CD14-positive monocyte (primary cell): ENCODE data around the gene POPDC2. TPM values are rescaled to one million over a fixed set of nuclear protein-coding genes. Genes with fewer than 3 reads are reported as not detected.

Source experiments
- DNase-seq, 3 donors: peaks; one replicate each; pipeline ENCODE4 v3.0.0-alpha.2; 2011 to 2022
- H2AFZ ChIP-seq: 2 replicates; pipeline ENCODE4 v1.6.0; 2012; ENCODE audit warnings: mild to moderate bottlenecking, low read depth, low read length, inconsistent platforms; ENCODE audit not compliant: insufficient read depth, poor library complexity, severe bottlenecking
- H3K27ac ChIP-seq, 2 donors: 1 replicate in 1 of 2; 2 replicates in 1 of 2; pipeline ENCODE4 v1.5.1; 2012 to 2013; ENCODE audit warnings: low read length in 2 of 2, control low read depth in 1 of 2, inconsistent platforms in 1 of 2, low read depth in 1 of 2, mild to moderate bottlenecking in 1 of 2
- H3K27me3 ChIP-seq, 2 donors: one replicate each; pipeline versions ENCODE4 v1.6.0 to v1.6.1; 2011 to 2013; ENCODE audit warnings: low read length in 2 of 2; ENCODE audit not compliant: control insufficient read depth in 2 of 2, insufficient read depth in 2 of 2
- H3K36me3 ChIP-seq, 2 donors: replicated peaks in 1 of 2; 1 replicate in 1 of 2; 2 replicates in 1 of 2; pipeline versions ENCODE4 v1.5.1 to v1.6.1; 2012 to 2013; ENCODE audit warnings: low read length in 2 of 2, control low read depth in 1 of 2, inconsistent platforms in 1 of 2, mild to moderate bottlenecking in 1 of 2; ENCODE audit not compliant: insufficient read depth in 2 of 2, control insufficient read depth in 1 of 2
- H3K4me1 ChIP-seq, 2 donors: 1 replicate in 1 of 2; 2 replicates in 1 of 2; pipeline versions ENCODE4 v1.5.1 to v1.6.1; 2012 to 2013; ENCODE audit warnings: low read length in 2 of 2, control low read depth in 1 of 2, inconsistent platforms in 1 of 2, mild to moderate bottlenecking in 1 of 2, moderate library complexity in 1 of 2; ENCODE audit not compliant: insufficient read depth in 2 of 2, control insufficient read depth in 1 of 2
- H3K4me2 ChIP-seq: replicated peaks from 2 replicates; pipeline ENCODE3; 2012; ENCODE audit warnings: low read length, moderate library complexity, mild to moderate bottlenecking; ENCODE audit not compliant: poor library complexity, severe bottlenecking; ENCODE audit errors: extremely low read depth
- H3K4me3 ChIP-seq, 3 experiments: fragments of 200-600 bp in 1 of 3; sonication (generic) in 1 of 3; replicated peaks in 1 of 3; 1 replicate in 2 of 3; 2 replicates in 1 of 3; pipeline ENCODE4 v1.5.1; 2011 to 2013; ENCODE audit warnings: low read length in 3 of 3, mild to moderate bottlenecking in 3 of 3, control low read depth in 2 of 3, low read depth in 2 of 3, inconsistent platforms in 1 of 3, moderate library complexity in 1 of 3
- H3K79me2 ChIP-seq: 2 replicates; pipeline ENCODE4 v1.6.0; 2012; ENCODE audit warnings: mild to moderate bottlenecking, control low read depth, inconsistent platforms, low read length, moderate library complexity; ENCODE audit not compliant: insufficient read depth
- H3K9ac ChIP-seq: 2 replicates; pipeline ENCODE4 v1.6.0; 2017; ENCODE audit warnings: low read length, mild to moderate bottlenecking; ENCODE audit not compliant: insufficient read depth, poor library complexity, severe bottlenecking
- H3K9me3 ChIP-seq, 2 donors: replicated peaks in 1 of 2; 1 replicate in 1 of 2; 2 replicates in 1 of 2; pipeline versions ENCODE4 v1.5.1 to v1.6.1; 2012 to 2013; ENCODE audit warnings: low read length in 2 of 2, control low read depth in 1 of 2; ENCODE audit not compliant: control insufficient read depth in 1 of 2, insufficient read depth in 1 of 2
- H4K20me1 ChIP-seq: 2 replicates; pipeline ENCODE4 v1.6.0; 2012; ENCODE audit warnings: mild to moderate bottlenecking, low read length, control low read depth, moderate library complexity; ENCODE audit not compliant: insufficient read depth
- H3K27ac Mint-ChIP-seq, 7 donors: one replicate each; pipeline ENCODE4 v1.8.0; 2020; ENCODE audit warnings: mild to moderate bottlenecking in 7 of 7, mixed read lengths in 7 of 7, moderate library complexity in 6 of 7, inconsistent platforms in 2 of 7
- H3K27me3 Mint-ChIP-seq, 3 donors: one replicate each; pipeline ENCODE4 v1.8.0; 2021 to 2022; ENCODE audit warnings: low read depth in 3 of 3, mild to moderate bottlenecking in 3 of 3, mixed read lengths in 3 of 3, moderate library complexity in 3 of 3, inconsistent platforms in 1 of 3
- H3K36me3 Mint-ChIP-seq, 2 donors: one replicate each; pipeline ENCODE4 v1.8.0; 2020; ENCODE audit warnings: mixed read lengths in 2 of 2, inconsistent platforms in 1 of 2, mild to moderate bottlenecking in 1 of 2
- H3K4me1 Mint-ChIP-seq: one replicate; pipeline ENCODE4 v1.8.0; 2020; ENCODE audit warnings: mild to moderate bottlenecking, mixed read lengths
- H3K4me3 Mint-ChIP-seq, 2 donors: one replicate each; pipeline ENCODE4 v1.8.0; 2020; ENCODE audit warnings: mild to moderate bottlenecking in 2 of 2, mixed read lengths in 2 of 2, moderate library complexity in 1 of 2
- H3K9me3 Mint-ChIP-seq, 7 donors: one replicate each; pipeline ENCODE4 v1.8.0; 2020 to 2022; ENCODE audit warnings: mixed read lengths in 7 of 7, mild to moderate bottlenecking in 6 of 7, moderate library complexity in 6 of 7, inconsistent platforms in 2 of 7
- WGBS: methylation state at CpG from one replicate; pipeline ENCODE4 v1.1.5; 2013; ENCODE audit warnings: missing lambda C conversion rate; ENCODE audit not compliant: insufficient coverage; 5-methylcytosine and 5-hydroxymethylcytosine counted together
- intact Hi-C, 2 donors: fragments of 100-400 bp; cut with micrococcal nuclease; formaldehyde crosslinking; loops; one replicate each; pipeline versions ENCODE4 v1.15.0 to v1.15.1; 2023
- polyA plus RNA-seq, 3 donors: library from polyadenylated mRNA; depleted of rRNA in 1 of 3; unstranded in 2 of 3; stranded (reverse) in 1 of 3; fragments of 300-500 nt in 2 of 3; fragments of >200 nt in 1 of 3; fragmentation: Illumina TruSeq in 2 of 3; gene quantifications; 1 replicate in 2 of 3; 2 replicates in 1 of 3; pipeline ENCODE4 v1.2.3, GENCODE V29; 2012 to 2021
- TF ChIP-seq, protein P1 (sequence below): fragments of 200-600 bp; IDR thresholded peaks from one replicate; pipeline ENCODE4 v1.8.0; 2022; ENCODE audit warnings: antibody characterized with exemption, mild to moderate bottlenecking

The POPDC2 gene
- polyA plus RNA-seq, 3 donors = 0.58 to 6.7 (median 0.63) TPM

DNA sequence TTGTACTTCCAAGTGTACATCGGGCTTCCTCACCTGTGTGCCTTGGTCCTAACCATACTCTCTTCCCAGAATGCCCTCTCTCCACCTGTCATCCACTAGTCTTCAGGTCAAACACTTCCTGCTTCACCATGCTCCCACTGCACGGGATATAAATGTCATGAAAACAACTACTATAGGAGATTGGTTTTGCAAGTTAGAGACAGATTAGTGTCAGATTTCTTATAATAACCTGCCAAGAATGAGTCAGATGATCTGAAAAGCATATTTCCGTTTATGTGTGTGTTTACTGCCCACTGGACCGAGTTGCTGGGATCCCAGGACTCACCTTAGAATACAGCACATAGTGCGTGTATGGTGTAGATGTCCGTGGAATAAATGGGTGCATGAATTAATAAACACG is 41.3 kb downstream of the POPDC2 start:
- Mint-ChIP-seq H3K27ac (no peak overlapping the region), H3K4me1 (peaks cover 7% of the 10 kb centered on the region), H3K27me3 (peaks cover 0 to 2% (median 0%) of the 10 kb centered on the region in 3 donors), H3K4me3 (no peak overlapping the region), H3K9me3 (peaks cover 0 to 3% (median 0%) of the 10 kb centered on the region in 7 donors), H3K36me3 (no peaks in the 10 kb centered on the region)
- Histone ChIP-seq H3K4me3 (no peak overlapping the region), H3K27me3 (no peaks in the 10 kb centered on the region), H3K9ac (no peak overlapping the region), H3K36me3 (no peaks in the 10 kb centered on the region), H3K9me3 (no peaks in the 10 kb centered on the region), H4K20me1 (no peaks in the 10 kb centered on the region), H3K4me2 (no peak overlapping the region), H2AFZ (no peak overlapping the region), H3K4me1 (peaks cover under 1 to 2% of the 10 kb centered on the region in 2 donors), H3K27ac (no peak overlapping the region), H3K79me2 (no peaks in the 10 kb centered on the region)
- DNase-seq = no peak
- TF ChIP-seq, protein P1, sequence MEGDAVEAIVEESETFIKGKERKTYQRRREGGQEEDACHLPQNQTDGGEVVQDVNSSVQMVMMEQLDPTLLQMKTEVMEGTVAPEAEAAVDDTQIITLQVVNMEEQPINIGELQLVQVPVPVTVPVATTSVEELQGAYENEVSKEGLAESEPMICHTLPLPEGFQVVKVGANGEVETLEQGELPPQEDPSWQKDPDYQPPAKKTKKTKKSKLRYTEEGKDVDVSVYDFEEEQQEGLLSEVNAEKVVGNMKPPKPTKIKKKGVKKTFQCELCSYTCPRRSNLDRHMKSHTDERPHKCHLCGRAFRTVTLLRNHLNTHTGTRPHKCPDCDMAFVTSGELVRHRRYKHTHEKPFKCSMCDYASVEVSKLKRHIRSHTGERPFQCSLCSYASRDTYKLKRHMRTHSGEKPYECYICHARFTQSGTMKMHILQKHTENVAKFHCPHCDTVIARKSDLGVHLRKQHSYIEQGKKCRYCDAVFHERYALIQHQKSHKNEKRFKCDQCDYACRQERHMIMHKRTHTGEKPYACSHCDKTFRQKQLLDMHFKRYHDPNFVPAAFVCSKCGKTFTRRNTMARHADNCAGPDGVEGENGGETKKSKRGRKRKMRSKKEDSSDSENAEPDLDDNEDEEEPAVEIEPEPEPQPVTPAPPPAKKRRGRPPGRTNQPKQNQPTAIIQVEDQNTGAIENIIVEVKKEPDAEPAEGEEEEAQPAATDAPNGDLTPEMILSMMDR = no peak
- intact Hi-C loops = no loop called here
- WGBS = 83% methylated on average over 1 of the region's 7 CpGs

DNA sequence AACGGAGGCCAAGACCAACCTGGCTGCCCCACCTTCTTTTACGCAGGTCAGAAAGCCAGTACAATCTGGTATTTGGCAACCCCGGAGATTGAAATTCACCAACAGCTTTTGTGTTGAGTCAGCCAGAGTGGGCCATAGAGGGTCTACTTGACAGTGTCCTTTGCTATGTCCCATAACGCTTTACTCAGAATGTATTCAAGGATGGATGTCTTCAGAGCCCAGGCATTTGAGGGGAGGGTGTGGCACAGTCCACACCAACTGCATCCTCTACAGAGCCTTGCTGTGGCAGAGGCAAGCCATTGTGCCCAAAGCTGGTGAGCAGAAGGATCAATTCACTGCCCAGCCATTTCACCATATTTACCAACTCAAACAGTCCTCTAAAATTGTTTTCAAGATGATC is 44.3 kb downstream of the POPDC2 start:
- Histone ChIP-seq H2AFZ (no peak overlapping the region), H3K36me3 (no peaks in the 10 kb centered on the region), H3K9ac (no peak overlapping the region), H3K9me3 (no peaks in the 10 kb centered on the region), H3K4me3 (no peak overlapping the region), H3K4me1 (no peaks in the 10 kb centered on the region), H3K79me2 (no peaks in the 10 kb centered on the region), H3K27ac (no peak overlapping the region), H3K27me3 (no peaks in the 10 kb centered on the region), H4K20me1 (no peaks in the 10 kb centered on the region), H3K4me2 (no peak overlapping the region)
- no peak for DNase-seq
- intact Hi-C loops = loop anchor here in 1 of 2 donors (2.0 kb wide), 1 partner anchor 39 kb away; no protein-coding TSS in a partner anchor
- WGBS = 76% methylated on average over 3 of the region's 4 CpGs
- Mint-ChIP-seq H3K27ac (no peak overlapping the region), H3K4me1 (no peaks in the 10 kb centered on the region), H3K36me3 (no peaks in the 10 kb centered on the region), H3K27me3 (peaks cover 0 to 2% (median 0%) of the 10 kb centered on the region in 3 donors), H3K9me3 (peaks cover 0 to 7% (median 2%) of the 10 kb centered on the region in 7 donors), H3K4me3 (no peak overlapping the region)
- TF ChIP-seq, protein P1 = no peak
